COR-L47 (cell line): ENCODE measurements around the gene SPINT2.
"Not testable (repeated sequence)": the region's sequence is repeated elsewhere in the genome, so short reads cannot be mapped to it uniquely, and the experiment has no call there.

ENCODE experiments used
- DNase-seq: peaks from one replicate; lab custom pipeline; 2025; lab: John Stamatoyannopoulos, UW

The SPINT2 gene, protein sequence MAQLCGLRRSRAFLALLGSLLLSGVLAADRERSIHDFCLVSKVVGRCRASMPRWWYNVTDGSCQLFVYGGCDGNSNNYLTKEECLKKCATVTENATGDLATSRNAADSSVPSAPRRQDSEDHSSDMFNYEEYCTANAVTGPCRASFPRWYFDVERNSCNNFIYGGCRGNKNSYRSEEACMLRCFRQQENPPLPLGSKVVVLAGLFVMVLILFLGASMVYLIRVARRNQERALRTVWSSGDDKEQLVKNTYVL

DNA sequence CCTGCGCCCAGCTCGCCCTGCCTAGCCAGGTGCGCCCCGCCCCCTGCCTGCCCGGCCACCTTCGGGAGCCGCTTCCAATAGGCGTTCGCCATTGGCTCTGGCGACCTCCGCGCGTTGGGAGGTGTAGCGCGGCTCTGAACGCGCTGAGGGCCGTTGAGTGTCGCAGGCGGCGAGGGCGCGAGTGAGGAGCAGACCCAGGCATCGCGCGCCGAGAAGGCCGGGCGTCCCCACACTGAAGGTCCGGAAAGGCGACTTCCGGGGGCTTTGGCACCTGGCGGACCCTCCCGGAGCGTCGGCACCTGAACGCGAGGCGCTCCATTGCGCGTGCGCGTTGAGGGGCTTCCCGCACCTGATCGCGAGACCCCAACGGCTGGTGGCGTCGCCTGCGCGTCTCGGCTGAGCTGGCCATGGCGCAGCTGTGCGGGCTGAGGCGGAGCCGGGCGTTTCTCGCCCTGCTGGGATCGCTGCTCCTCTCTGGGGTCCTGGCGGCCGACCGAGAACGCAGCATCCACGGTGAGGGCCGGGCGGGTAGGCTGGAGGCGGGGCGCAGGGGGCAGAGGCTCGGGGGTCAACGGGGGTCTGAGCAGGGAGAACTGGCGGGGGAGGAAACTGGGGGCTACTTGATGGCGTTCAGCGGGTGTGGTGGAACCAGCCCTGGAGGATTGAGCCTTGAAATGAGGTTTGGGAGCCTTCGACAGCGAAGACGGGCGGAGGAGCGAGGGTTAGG is at the start of gene SPINT2:
Gene SPINT2, plus strand, starts transcription at position 88 of the 727 bp plus-strand sequence. Its CDS starts 320 bp downstream, at position 408.
- DNase-seq = peak; percentile 97

DNA sequence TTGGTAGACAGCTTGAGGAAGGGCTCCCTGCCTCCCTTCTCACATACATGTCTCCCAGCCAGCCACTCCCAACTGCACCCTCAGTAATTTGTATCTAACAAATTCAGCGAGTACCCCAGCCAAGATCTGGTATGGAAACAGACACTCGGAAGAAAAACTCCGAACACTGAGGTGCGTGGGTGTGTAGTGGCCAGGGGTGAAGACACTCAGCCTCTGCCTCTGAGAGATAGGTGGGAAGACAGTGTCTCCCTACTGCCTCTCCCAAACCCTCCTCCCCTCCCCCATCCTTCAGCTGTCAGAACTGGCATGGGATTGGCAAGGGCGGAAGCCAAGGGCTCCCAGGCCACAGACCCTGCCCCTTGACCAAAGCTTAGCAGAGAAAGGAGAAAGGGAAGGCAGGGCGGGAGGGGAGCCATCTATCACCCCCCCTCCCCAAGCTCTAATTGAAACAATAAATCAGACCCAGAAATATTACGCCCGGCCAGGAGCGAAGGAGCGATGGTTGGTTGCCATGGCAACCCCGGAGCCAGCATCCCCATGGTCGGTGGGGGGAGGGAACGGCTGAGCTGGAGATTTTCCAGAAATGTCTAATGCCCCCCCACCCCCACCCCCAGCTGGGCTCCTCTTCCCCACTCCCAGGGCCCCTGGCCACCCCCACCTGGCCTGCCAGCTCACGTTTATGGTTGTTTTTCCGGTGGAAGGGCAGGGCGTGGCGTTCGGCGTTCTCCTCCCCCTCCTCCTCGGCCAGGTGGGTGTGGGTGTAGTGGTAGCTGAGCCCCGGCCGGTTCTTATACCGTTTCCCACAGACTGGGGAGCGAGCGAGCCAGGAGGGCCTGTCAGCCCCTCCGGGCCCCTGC is 47.4 kb upstream of the SPINT2 start:
- no peak for DNase-seq

DNA sequence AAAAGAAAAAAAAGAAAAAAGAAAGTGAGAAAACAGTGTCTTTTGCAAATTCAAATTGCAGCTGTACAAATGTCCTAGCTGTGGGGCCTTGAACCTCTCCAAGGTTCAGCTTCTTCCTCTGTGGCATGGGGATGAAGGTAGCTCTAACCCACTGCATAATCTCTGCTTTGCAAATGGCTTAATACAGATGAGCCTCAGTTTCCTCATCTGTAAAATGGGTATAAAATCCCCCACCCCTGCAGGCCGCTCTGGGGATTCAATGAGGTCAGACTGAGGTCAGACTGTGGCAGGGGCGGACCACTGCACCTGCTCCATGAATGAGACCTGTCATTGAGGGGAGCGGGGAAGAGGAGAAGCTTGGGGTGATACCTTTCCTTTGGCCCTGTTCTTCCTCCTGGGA is 46.2 kb upstream of the SPINT2 start:
- DNase-seq = no peak

DNA sequence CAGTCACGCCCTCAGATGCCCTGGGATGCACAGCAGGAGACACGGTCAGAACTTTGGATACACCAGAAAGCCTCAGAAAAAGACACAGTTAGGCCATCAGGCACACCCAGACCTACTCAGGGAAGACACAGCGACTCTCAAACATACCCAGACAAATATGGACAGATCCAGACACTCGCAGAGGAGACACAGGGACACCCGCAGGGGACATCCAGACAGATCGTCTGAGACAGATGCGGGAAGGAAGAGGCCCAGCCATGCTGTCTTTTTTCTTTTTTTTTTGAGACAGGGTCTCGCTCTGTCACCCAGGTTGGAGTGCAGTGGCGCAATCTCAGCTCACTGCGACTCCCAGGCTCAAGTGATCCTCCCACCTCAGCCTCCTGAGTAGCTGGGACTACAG is 45.2 kb upstream of the SPINT2 start:
- DNase-seq = no peak

DNA sequence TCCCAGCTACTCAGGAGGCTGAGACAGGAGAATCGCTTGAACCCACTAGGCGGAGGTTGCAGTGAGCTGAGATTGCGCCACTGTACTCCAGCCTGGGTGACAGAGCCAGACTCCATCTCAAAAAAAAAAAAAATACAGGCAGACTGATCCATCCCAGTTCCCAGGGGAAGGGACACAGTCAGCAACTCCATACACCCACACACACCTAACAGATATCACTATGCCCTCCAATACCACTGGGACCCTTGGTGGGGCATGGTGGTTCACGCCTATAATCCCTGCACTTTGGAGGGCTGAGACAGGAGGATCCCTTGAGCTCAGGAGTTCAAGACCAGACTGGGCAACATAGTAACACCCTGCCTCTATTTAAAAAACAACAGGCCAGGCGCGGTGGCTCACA is 43.0 kb upstream of the SPINT2 start:
- no peak for DNase-seq

DNA sequence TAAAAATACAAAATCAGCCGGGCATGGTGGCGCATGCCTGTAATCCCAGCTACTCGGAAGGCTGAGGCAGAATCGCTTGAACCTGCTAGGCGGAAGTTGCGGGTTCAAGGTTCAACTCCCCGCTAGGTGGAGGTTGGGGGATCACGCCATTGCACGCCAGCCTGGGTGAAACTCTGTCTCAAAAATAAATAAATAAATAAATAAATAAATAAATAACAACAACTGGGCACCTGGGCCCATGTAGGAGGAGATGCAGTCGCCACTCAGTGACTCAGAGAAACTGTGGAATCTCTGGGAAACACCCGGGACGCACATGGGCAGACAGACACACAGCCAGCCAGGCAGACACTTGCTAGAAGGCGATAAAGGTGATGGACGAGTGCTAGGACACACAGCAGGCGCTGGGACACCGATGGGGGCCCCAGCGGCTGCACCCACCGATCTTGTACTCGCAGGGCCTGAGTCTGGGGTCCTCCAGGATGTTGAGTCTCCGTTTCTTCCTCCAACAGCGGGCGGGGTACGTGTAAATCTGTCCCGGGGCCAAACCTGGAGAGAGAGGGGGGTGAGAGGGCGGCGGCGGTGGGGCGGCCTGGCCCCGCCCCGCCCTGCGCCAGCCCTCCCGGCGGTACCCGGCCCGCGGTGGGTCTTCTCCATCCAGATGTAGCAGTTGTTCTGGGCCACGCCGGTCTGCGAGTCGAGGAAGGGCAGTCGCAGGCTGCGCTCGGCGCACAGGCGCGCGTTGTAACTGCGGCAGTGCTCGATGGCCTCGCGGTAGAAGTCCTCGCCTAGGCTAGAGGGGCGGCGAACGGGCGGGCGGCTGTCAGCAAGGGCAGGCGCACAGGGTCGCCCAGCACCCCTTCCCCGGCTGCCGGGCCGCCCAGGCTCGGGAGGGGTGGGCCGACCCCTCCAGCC is 42.2 kb upstream of the SPINT2 start:
- no peak for DNase-seq

DNA sequence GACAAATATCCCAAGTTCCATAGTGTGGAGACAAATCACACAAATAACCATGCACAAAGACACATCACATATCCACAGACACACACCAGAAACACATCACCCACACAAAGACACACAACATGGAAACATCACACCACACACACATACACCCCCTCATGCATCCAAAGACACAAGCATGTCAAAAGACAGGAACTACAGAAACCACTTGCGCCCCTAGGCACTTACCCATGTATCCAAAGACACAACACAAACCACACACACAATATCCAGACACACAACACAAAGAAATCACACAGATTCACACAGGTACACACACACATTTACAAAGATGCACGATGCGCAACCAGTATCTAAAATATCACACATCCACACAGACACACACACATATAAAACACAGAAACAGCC is 41.3 kb upstream of the SPINT2 start:
- no peak for DNase-seq

DNA sequence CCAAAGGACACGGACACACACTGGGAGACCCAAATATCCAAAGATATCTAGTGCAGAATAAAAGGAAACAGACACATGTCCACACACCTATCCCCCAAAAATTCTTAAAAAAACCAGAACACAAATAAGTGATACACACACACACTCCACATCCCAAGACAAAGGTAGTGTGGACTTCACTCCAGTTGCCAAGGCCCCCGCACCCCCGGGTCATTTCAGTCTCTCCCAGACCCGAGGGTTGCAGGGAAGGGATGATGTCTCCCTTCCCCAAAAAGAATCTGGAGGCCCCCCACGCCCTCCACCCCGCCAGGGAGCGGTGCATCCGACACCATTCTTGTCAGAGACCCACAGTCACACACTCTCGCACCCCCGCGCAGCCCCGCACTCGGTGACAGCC is 40.8 kb upstream of the SPINT2 start:
- no peak for DNase-seq

DNA sequence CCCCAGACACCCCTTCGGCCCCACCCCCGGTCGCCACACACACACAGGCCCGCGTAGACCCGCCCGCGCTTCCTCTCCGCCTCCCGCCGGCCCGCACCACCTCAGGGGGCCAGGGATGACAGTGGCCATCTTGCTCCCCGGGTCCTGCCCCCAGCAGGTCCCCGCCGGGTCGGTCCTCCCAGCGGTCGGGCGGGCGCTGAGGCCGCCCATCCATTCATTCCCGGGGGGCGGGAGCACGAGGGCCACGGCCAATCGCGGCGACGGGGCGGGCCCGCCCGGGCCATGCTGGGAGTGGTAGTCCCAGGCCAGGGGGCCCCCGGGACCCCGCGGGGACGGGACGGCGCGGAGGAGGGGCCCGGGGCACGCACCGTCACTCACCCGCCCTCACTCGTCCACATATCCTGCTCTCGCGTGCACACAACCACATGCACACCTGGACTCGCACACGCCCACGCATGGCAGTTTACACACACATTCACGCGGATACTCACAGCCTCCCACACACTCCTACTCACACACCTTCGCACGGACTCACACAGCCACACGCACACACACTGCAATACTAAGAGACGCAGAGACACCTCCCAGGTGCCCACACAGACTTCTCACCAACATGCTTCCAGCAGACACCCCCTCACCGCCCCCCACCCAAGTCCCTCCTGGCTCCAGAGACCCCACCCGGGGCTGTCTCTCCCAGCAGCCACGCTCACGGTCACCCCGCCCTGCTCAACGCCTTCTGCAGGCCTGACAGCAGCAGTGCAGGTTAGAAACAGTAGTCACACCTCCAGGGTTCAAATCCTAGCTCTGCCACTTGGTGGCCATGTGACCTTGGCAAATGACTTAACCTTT is 40.1 kb upstream of the SPINT2 start, which contains the start of gene DPF1:
Gene DPF1, minus strand, starts transcription at position 209 of the 849 bp plus-strand sequence. Its CDS starts 80 bp downstream, at position 129.
- DNase-seq = peak; percentile 80

DNA sequence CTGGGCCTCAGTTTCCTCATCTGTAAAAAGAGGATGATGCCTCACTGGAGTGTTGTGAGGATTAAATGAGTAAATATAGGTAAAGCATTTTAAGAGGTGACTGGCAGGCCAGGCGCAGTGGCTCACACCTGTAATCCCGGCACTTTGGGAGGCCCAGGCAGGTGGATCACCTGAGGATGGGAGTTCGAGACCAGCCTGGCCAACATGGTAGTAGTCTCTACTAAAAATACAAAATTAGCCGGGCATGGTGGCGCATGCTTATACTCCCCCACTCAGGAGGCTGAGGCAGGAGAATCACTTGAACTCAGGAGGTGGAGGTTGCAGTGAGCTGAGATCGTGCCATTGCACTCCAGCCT is 39.5 kb upstream of the SPINT2 start:
- not testable (repeated sequence) for DNase-seq

DNA sequence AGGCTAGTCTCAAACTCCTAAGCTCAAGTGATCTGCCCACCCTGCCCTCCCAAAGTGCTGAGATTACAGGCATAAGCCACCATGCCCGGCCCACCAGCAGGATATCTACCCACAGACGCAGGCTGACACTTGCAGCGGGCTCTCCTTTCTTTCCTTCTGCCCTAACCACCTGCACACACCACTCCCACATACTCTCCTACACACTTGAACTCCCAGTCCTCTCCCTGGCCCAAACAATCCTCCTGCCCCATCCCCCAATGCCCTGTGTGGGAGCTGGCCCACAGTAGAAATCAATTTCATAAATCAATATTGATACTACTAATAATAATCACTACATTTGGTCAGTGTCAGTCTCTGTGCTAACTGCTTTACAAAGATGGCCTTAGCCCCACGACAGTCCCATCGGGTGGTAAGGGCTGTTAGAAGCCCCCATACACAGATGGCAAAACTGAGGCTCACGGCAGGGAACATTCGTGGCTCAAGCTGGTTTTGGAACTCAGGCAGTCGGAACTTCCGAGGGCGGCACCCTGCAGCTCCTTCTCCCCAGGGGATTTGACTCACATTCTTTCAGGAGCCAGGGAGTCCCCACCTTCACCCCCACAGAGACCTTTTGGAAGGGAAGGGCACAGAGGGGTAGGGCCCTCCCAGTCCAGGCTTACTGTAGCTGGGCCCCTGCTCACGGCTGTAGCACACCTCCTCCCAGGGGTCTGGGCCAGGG is 36.9 kb upstream of the SPINT2 start:
- no peak for DNase-seq

DNA sequence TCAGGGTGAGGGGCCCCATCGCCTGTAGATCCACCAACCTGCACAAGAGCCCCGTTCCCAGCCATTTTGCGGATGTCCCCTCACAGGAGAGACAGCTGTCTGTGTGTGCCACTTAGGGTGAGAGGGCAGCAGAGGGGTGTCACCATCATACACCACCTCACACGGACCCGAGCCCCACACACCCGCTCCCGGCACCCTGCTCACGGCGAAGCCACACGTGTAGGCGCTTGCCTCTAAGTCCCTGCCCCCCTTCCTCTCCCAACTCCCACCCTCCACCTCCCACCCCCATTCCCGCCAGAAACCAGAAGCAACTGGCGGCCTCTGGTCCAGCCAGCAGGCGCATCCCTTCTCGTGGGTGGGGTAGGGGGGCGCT is 36.4 kb upstream of the SPINT2 start:
- DNase-seq = no peak

DNA sequence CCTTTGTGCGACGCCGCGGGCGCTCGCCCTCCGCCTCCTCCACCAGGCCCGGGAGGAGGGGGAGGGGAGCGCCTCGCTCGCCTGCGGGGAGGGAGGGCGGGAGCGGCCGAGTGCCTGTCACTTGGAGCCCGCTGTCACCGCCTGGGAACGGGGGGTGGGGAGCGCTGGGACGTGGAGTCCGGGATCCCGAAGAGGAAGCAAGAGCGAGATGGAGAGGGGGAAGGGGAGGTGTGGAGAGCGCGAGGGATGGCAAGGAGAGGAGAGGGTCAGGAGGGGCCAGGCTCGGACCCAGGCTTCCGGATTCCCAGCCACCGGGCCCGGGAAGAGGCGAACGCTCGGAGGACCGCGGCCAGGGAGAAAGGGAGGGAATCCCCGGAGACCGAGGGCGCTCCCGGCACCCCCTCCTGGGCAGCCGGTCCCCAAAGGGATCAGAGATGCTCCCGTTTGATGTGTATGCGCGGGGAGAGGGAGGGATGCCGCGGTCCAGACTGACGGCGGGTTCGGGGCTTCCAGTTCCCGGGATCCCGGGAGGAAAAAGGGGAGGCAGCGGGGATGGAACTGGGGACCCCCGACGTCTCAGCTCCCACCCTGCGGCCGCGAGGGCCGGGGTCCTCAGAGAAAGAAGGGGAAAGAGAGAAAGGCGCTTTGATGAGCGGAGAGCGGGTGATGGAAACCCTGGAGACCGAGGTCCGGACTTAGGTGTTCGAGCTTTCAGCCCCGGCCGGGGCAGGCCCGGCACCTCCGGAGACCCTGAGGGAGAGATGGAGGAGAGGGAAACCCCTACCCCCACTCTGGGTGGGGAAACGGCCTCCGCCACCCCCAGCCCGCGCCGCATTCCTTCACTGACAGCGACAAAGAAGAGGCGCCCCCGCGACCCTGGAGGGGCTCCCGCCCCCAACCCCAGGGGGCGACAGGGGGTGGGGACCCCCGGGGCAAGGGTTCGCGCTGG is 35.6 kb upstream of the SPINT2 start:
- DNase-seq = peak; percentile 14

DNA sequence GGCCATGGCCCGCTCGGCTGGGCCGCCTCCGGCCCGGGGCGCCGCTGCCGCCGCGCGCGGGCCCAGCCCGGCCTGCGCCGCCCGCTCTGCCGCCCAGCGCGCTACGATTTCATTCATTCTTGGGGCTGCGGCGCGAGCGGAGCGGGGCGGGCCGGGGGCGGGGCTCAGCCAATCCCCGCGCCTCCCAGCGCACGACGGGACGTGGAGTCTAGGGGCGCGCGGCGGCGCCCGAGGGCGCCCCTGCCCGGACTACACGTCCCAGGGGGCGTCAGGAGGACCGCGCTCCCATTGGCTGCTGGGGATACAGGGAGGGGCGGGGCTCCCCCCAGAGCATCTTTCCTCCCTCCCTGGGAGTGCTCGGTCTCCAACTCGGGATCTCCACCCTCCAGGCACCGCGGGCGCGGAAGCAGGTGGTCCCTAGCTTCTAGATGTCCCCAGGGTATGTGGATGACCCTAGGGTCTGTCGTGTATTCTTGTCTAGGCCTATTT is 34.7 kb upstream of the SPINT2 start:
- peak; percentile 90 for DNase-seq

DNA sequence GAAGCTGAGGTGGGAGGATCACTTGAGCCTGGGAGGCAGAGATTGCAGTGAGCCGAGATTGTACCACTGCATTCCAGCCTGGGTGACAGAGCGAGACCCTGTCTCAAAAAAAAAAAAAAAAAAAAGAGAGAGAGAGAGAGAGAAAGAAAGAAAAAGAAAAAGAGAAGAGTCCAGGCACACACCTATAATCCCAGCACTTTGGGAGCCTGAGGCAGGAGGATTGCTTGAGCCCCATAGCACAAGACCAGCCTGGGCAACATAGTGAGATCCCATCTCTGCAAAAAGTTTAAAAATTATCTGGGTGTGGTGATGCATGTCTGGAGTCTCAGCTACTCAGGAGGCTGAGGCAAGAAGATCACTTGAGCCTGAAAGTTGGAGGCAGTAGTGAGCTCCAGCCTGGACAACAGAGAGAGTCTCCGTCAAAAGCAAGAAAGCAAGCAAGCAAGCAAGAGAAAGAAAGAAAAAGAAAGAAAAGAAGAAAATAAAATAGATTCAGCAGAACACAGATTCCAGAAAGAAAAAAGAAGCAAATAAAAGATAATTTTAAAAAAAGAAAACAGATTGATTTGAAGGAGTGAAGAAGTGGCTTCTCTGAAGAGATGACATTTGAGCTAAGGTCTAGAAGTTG is 33.8 kb upstream of the SPINT2 start:
- DNase-seq = not testable (repeated sequence)

DNA sequence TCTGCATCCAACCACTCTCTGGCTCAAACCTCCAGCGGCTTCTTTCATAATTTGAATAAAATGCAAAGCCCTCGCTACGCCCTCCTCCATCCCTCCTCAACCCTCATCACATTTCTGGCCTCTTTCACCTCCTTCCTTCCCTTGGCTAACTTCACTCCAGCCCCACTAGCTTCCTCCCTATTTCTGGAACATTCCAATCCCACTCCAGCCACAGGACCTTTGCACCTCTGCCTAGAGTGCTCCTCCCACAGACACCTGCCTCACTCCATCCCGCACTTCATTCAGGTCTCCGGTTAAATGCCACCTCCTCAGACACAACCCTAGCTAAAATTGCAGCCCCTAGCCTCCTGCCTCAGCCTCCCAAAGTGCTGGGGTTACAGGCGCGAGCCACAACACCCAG is 32.5 kb upstream of the SPINT2 start:
- no peak for DNase-seq

DNA sequence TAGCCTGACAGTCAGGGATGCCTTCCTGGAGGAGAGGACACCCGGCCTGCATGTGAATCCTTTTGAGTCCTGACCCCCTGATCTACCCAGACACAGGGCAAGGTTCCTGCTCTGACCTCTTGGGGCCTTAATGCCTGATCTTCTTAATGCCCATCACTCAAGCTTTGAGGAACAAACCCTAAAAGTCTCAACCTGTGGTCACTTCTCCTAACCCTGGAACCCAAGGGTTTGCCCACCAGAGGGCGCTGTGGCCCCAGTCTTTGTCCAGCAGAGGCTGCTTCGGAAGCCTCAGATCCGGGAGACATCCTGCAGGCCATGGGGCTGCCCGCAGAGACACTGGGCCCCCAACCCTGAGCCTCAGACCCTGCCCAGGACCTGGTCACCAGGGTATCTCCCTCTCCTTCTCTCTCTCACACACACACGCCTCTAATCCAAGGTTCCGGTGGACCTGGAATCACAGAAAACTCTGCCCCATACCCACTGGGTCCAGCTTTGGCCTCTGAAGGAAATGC is 30.6 kb upstream of the SPINT2 start:
- peak; percentile 61 for DNase-seq

DNA sequence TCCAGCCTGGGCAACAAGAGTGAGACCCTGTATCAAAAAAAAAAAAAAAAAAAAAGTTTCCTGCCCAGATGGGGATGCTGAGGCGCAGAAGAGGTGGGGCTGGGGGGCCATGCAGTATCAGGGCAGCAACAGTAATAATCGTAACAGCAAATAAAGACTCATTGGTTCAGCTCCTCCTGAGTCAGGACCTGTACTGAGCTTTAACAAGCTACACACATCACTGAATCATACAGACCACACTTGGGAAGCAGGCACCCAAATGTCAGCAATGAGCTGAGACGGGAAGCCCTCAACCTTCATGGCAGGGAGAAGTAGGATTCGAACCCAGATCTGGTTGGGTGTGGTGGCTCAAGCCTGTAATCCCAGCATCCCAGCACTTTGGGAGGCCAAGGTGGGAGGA is 29.8 kb upstream of the SPINT2 start:
- no peak for DNase-seq
